ENCODE data around the gene ALPL. TPM values are rescaled to one million over a fixed set of nuclear protein-coding genes. Genes with fewer than 3 reads are reported as not detected.

The ALPL gene
- total RNA-seq, 1 donor from 2014 or later = 11.7 TPM

GRCh38 chr1:21497466-21498061 is 11.7 kb upstream of the ALPL start:
- Mint-ChIP-seq H3K27me3 (ENCODE audit: unreplicated experiment) (peaks cover 8% of the 10 kb centered on the region), H3K4me3 (ENCODE audit: unreplicated experiment) (no peak overlapping the region), H3K9me3 (ENCODE audit: unreplicated experiment) (no peaks in the 10 kb centered on the region), H3K4me1 (ENCODE audit: unreplicated experiment) (no peaks in the 10 kb centered on the region), H3K36me3 (ENCODE audit: low read depth, unreplicated experiment) (no peaks in the 10 kb centered on the region), H3K27ac (ENCODE audit: unreplicated experiment) (no peak overlapping the region)
- no peak for DNase-seq (ENCODE audit: low spot score)
- no peak for TF ChIP-seq CTCF (IDR thresholded peaks at IDR 0.05; ENCODE audit: unreplicated experiment)

GRCh38 chr1:21499283-21499950 is 9.8 kb upstream of the ALPL start:
- no peak for DNase-seq (ENCODE audit: low spot score)
- peaks cover 2% of the 10 kb centered on the region for H3K4me1 Mint-ChIP-seq (ENCODE audit: unreplicated experiment)
- H3K36me3 Mint-ChIP-seq (ENCODE audit: low read depth, unreplicated experiment) = no peaks in the 10 kb centered on the region
- H3K27ac Mint-ChIP-seq (ENCODE audit: unreplicated experiment) = no peak overlapping the region
- H3K4me3 Mint-ChIP-seq (ENCODE audit: unreplicated experiment) = no peak overlapping the region
- no peak for TF ChIP-seq CTCF (IDR thresholded peaks at IDR 0.05; ENCODE audit: unreplicated experiment)
- H3K9me3 Mint-ChIP-seq (ENCODE audit: unreplicated experiment) = no peaks in the 10 kb centered on the region
- H3K27me3 Mint-ChIP-seq (ENCODE audit: unreplicated experiment) = peaks cover 6% of the 10 kb centered on the region

- no peaks in the 10 kb centered on the region for H3K36me3 Mint-ChIP-seq (ENCODE audit: low read depth, unreplicated experiment)
- no peak overlapping the region for H3K4me3 Mint-ChIP-seq (ENCODE audit: unreplicated experiment)
- TF ChIP-seq CTCF (IDR thresholded peaks at IDR 0.05; ENCODE audit: unreplicated experiment) = no peak
- H3K4me1 Mint-ChIP-seq (ENCODE audit: unreplicated experiment) = peaks cover 7% of the 10 kb centered on the region
- peak overlapping the region; percentile 4 for H3K27ac Mint-ChIP-seq (ENCODE audit: unreplicated experiment)
- DNase-seq (ENCODE audit: low spot score) = no peak
- H3K27me3 Mint-ChIP-seq (ENCODE audit: unreplicated experiment) = peaks cover 6% of the 10 kb centered on the region
- no peaks in the 10 kb centered on the region for H3K9me3 Mint-ChIP-seq (ENCODE audit: unreplicated experiment)
Observed at GRCh38 chr1:21503706-21504377, 5.4 kb upstream of the ALPL start.

GRCh38 chr1:21506804-21507203 is 2.4 kb upstream of the ALPL start:
- no peaks in the 10 kb centered on the region for H3K36me3 Mint-ChIP-seq (ENCODE audit: low read depth, unreplicated experiment)
- H3K27ac Mint-ChIP-seq (ENCODE audit: unreplicated experiment) = no peak overlapping the region
- no peak for DNase-seq (ENCODE audit: low spot score)
- no peak for TF ChIP-seq CTCF (IDR thresholded peaks at IDR 0.05; ENCODE audit: unreplicated experiment)
- peaks cover 11% of the 10 kb centered on the region for H3K27me3 Mint-ChIP-seq (ENCODE audit: unreplicated experiment)
- peaks cover 11% of the 10 kb centered on the region for H3K4me1 Mint-ChIP-seq (ENCODE audit: unreplicated experiment)
- no peaks in the 10 kb centered on the region for H3K9me3 Mint-ChIP-seq (ENCODE audit: unreplicated experiment)
- H3K4me3 Mint-ChIP-seq (ENCODE audit: unreplicated experiment) = no peak overlapping the region
